Cardiac muscle cell (in vitro differentiated cells and primary cell): ENCODE results near the gene LRBA. TPM values are rescaled to one million over a fixed set of nuclear protein-coding genes. Genes with fewer than 3 reads are reported as not detected.

ENCODE experiments used
- DNase-seq, 2 donors: peaks; one replicate each; pipeline versions ENCODE4 v3.0.0 to v3.0.0-alpha.2; 2010 to 2017; ENCODE audit warnings: low read depth in 1 of 2, low spot score in 1 of 2
- H3K27ac ChIP-seq: fragments of 200-600 bp; sonication (generic); 2 replicates; pipeline ENCODE4 v1.5.1; 2016
- H3K27me3 ChIP-seq: fragments of 200-600 bp; sonication (generic); 2 replicates; pipeline ENCODE4 v1.6.0; 2016; ENCODE audit warnings: control low read depth
- H3K36me3 ChIP-seq: fragments of 200-600 bp; sonication (generic); 2 replicates; pipeline ENCODE4 v1.5.1; 2016; ENCODE audit warnings: control low read depth
- H3K4me1 ChIP-seq: fragments of 200-600 bp; sonication (generic); 2 replicates; pipeline ENCODE4 v1.8.1; 2017; ENCODE audit warnings: low read depth, mild to moderate bottlenecking, mixed run types
- H3K4me3 ChIP-seq: fragments of 200-600 bp; sonication (generic); 2 replicates; pipeline ENCODE4 v1.5.1; 2016; ENCODE audit warnings: mild to moderate bottlenecking
- H3K9me3 ChIP-seq: fragments of 200-600 bp; sonication (generic); 2 replicates; pipeline ENCODE4 v1.5.1; 2017; ENCODE audit warnings: low read depth, mild to moderate bottlenecking, control low read depth
- polyA plus RNA-seq: library from polyadenylated mRNA; unstranded; fragments of >200 nt; fragmentation: Nextera tagmentation; extraction: Ambion mirVana; gene quantifications from 2 replicates; pipeline ENCODE4 v1.2.1, GENCODE V29; 2016
- total RNA-seq: library from RNA; depleted of rRNA; stranded (reverse); fragments of >200 nt; gene quantifications from 2 replicates; pipeline ENCODE4 v1.2.3, GENCODE V29; 2016
- TF ChIP-seq, protein P1 (sequence below): IDR thresholded peaks from 2 replicates; pipeline ENCODE4 v1.5.1; 2012; ENCODE audit warnings: low read depth, mild to moderate bottlenecking, low read length

The LRBA gene
- total and polyA plus RNA-seq, 2 experiments from 2014 or later: 17.7 to 58.8 TPM

DNA sequence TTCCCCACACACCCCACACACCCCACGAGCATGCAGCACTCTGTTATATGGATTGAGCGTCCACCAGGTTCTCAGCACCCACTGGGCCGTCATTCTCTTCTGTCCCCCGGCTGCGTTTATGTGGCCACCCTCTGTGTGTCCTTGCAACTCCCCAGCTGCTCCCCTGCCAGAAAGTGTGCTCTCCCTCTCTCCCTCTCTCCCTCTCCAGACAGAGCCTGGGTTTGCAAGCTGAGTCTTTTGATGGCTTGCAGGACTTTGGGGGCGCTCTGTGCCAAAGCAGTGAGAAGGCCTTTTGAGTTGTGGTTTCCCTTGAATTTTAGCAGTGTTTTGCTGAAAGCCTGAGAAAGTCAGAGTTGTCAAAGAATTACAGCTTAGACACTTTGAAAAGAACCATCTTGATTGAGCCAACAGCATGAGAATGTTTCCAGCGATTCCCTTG, 763.3 kb downstream of the LRBA start:
- TF ChIP-seq, protein P1, sequence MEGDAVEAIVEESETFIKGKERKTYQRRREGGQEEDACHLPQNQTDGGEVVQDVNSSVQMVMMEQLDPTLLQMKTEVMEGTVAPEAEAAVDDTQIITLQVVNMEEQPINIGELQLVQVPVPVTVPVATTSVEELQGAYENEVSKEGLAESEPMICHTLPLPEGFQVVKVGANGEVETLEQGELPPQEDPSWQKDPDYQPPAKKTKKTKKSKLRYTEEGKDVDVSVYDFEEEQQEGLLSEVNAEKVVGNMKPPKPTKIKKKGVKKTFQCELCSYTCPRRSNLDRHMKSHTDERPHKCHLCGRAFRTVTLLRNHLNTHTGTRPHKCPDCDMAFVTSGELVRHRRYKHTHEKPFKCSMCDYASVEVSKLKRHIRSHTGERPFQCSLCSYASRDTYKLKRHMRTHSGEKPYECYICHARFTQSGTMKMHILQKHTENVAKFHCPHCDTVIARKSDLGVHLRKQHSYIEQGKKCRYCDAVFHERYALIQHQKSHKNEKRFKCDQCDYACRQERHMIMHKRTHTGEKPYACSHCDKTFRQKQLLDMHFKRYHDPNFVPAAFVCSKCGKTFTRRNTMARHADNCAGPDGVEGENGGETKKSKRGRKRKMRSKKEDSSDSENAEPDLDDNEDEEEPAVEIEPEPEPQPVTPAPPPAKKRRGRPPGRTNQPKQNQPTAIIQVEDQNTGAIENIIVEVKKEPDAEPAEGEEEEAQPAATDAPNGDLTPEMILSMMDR: peak; percentile 3
- H3K4me3 ChIP-seq: no peak overlapping the region
- H3K9me3 ChIP-seq: no peaks in the 10 kb centered on the region
- DNase-seq: peak; percentile 48 to 60
- H3K27me3 ChIP-seq: no peaks in the 10 kb centered on the region
- no peaks in the 10 kb centered on the region for H3K4me1 ChIP-seq
- H3K27ac ChIP-seq: no peak overlapping the region
- no peaks in the 10 kb centered on the region for H3K36me3 ChIP-seq

DNA sequence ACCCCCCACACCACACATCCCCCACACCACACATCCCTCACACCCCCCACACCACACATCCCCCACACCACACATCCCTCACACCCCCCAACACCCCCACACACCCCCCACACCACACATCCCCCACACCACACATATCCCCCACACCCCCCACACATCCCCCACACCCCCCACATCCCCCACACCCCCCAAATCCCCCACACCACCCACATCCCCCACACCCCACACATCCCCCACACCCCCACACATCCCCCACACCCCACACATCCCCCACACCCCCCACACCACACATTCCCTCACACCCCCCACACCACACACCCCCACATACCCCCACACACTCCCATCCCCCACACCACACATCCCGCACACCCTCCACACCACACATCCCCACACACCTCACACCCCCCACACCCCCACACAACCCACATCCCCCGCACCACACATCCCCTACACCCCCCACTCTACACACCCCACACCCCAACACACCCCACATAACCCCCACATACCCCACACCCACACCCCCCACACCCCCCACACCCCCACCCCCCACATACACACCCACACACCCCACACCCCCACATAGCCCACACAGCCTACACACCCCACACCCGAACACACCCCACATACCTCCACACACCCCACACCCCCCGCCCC, 764.0 kb downstream of the LRBA start:
- no peaks in the 10 kb centered on the region for H3K36me3 ChIP-seq
- H3K9me3 ChIP-seq: no peaks in the 10 kb centered on the region
- no peak overlapping the region for H3K4me3 ChIP-seq
- H3K27ac ChIP-seq: no peak overlapping the region
- H3K27me3 ChIP-seq: no peaks in the 10 kb centered on the region
- no peak for DNase-seq
- H3K4me1 ChIP-seq: no peaks in the 10 kb centered on the region
- TF ChIP-seq, protein P1: no peak

DNA sequence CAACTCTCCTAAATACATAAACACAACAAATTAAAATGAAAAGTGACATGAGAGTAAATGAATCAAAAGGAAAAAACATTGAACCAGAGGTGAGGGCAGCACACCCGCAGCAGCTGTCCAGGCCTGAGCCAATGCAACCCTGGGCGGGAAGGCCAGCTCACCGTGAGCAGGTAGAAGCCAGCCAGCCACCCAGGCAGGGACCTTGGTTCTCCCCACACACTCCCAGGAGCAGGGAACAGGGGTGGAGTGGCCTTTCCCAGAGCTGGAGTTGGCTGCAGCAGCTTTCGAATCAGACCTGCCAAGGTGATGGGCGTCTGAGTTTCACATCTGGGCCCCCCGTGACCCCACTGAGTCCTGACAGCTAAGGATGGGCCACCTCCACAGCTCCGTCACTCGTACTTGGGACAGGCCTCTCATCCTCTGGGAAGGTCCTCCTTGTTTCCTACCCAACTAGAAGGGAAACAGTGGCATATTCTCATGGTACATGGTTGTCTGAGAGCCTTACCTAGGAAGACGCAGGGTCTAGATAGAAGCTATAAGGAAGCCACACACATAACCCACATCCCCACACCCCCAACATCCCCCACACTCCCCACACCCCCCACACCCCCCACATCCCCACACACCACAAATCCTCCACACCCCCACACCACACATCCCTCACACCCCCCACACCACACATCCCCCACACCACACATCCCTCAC, 764.6 kb downstream of the LRBA start:
- no peak overlapping the region for H3K27ac ChIP-seq
- no peak for DNase-seq
- no peak overlapping the region for H3K4me3 ChIP-seq
- TF ChIP-seq, protein P1: no peak
- no peaks in the 10 kb centered on the region for H3K27me3 ChIP-seq
- H3K36me3 ChIP-seq: no peaks in the 10 kb centered on the region
- H3K4me1 ChIP-seq: no peaks in the 10 kb centered on the region
- no peaks in the 10 kb centered on the region for H3K9me3 ChIP-seq

DNA sequence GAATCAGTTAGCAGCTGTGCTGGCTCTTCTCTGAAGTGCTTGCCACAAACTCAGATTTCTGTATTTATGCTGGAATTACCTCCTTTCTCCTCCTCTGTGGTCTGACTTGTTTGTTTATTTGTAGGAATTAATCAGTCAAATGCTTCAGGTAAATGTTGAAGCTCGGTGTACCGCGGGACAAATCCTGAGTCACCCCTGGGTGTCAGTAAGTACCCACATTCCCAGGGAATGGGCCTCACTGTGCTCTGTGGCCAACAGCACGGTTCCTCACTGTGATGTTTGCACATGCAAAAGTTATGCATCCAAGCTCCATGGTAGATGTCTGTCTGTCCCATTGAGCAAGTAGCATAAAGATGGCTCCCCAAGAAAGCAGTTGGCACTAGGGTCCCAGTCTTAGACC, 766.9 kb downstream of the LRBA start:
- DNase-seq: no peak
- Histone ChIP-seq H3K4me3 (no peak overlapping the region), H3K27me3 (no peaks in the 10 kb centered on the region), H3K4me1 (no peaks in the 10 kb centered on the region), H3K27ac (no peak overlapping the region), H3K36me3 (no peaks in the 10 kb centered on the region), H3K9me3 (no peaks in the 10 kb centered on the region)
- TF ChIP-seq, protein P1: no peak

DNA sequence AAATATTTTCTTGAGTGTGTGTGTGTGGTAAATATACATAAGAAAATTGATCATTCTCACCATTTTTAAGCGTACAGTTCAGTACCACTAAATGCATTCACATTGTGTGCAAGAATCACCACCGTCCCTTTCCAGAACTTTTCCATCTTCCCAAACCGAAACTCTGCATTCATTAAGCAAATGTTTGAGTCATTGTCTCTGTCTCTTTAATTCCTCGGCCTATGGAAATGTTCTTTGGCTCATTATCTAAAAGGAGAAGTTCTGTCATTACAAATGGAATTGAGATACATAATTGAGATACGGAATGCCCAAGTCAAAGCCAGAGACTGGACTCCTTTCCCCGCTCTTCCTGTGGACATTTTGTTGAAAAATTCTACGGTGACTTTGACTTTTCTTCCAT, 767.9 kb downstream of the LRBA start:
- H3K4me1 ChIP-seq: no peaks in the 10 kb centered on the region
- H3K9me3 ChIP-seq: no peaks in the 10 kb centered on the region
- H3K27ac ChIP-seq: no peak overlapping the region
- no peaks in the 10 kb centered on the region for H3K36me3 ChIP-seq
- no peaks in the 10 kb centered on the region for H3K27me3 ChIP-seq
- TF ChIP-seq, protein P1: no peak
- no peak overlapping the region for H3K4me3 ChIP-seq
- no peak for DNase-seq
